ENCODE data around the gene OR8K5.
"Not testable (repeated sequence)": the region's sequence is repeated elsewhere in the genome, so short reads cannot be mapped to it uniquely, and the experiment has no call there.

The OR8K5 gene, protein sequence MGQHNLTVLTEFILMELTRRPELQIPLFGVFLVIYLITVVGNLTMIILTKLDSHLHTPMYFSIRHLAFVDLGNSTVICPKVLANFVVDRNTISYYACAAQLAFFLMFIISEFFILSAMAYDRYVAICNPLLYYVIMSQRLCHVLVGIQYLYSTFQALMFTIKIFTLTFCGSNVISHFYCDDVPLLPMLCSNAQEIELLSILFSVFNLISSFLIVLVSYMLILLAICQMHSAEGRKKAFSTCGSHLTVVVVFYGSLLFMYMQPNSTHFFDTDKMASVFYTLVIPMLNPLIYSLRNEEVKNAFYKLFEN

DNA sequence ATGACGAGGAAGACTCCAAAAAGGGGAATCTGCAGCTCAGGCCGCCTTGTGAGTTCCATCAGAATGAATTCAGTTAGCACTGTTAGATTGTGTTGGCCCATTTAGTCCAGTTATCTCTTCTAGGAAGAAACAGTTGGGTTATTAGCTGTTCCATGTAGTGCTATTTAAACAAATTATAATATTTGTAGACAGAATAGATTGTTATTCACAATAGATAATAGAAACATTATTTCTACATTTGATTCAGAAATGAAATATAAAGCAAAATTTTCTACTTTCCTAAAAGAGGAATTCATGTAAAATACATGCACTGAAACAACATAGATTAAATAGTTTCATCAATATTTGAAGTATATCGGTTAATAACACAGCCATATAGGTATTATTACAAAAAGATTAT, at the start of gene OR8K5:
Gene OR8K5 (minus strand): TSS at position 101 of the 400 bp plus-strand sequence. CDS start 0 bp downstream, at position 101.
- DNase-seq (ENCODE audit: low spot score), result no peak

DNA sequence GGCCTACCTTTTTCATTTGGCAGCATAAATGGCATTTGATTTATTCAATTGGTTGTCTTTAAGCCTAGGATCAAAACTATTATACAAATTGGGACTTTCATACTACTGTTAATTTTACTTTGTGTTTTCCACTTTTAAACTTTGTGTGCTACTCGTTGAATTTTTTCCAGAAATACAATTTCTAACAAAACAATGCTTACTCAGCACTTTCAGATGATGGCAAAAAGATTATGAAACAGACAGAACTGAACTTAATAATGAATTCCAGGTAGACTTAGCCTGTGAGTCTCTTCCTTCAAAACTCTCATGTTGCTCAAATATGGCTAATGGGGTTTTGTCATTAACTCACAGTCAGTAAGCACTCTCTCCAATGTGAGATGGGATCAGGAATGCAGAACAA, 47.7 kb upstream of the OR8K5 start:
- no peak for DNase-seq (ENCODE audit: low spot score)

DNA sequence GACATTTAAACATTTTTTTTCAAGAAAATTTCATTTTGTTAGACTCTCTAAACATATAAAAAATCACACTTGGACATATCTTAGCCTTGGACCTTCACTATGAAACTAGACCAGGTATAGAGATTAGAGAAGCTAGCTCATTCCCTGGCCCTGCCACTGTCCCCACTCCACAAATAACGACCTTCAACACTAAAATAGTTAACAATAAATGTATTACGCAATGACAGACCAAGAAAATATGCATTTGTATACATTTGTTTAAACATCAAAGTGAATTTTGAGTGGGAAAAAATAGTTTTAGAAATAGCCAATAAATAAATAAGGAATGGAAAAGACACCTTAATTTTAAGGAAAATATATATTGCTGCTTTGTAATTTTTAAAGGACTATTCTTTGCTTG, 37.2 kb upstream of the OR8K5 start:
- DNase-seq (ENCODE audit: low spot score), result no peak

DNA sequence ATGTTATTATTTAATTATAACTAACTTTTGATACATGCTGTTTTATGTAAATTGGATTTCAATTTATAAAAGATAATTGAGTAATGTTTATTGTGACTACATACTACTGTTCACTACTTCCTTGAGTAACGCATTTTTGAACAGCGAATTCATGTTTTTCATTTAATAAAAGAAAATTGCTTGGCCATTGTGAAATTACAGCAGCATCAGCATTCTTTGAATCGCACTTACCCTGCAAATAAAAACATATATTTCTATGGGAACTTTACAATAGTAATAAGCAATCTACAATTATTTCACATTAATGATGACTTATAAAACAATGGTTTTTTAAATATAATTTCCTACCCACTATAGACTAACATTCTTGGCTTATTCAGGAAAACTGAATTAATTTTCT, 36.6 kb upstream of the OR8K5 start:
- DNase-seq (ENCODE audit: low spot score), result no peak

DNA sequence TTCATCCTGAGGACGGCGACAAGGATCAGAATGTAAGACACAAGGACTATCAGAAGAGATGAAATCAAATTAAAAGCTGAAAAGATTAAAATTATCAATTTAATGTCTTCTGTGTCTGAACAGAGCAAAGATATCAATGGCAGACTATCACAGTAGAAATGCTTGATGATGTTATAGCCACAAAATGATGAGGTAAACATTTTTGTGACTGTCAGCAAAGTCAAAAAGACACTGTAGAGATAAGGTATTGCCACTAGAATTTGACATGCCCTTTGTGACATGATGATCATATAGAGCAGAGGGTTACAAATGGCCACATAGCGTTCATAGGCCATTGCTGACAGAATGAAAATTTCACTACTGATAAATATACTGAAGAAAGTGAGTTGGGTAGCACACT, 28.5 kb upstream of the OR8K5 start:
- no peak for DNase-seq (ENCODE audit: low spot score)

DNA sequence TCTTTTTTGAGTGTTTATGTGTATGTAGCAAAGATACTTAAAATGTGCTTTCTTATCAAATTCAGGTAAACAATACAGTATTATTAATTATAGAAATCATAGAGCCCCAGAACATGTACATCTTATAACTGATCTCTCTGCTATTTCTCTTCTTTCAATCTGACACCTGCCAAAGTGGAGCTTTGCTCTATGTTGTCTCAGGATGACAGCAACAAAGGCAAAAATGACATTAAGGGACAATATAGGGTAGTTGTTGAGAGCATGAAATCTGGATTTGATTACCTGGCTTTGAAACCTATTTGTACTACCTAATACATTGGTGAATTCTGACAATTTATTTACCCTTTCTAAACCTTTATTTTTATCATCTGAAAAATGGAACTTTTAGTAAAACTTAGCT, 23.3 kb upstream of the OR8K5 start:
- no peak for DNase-seq (ENCODE audit: low spot score)

DNA sequence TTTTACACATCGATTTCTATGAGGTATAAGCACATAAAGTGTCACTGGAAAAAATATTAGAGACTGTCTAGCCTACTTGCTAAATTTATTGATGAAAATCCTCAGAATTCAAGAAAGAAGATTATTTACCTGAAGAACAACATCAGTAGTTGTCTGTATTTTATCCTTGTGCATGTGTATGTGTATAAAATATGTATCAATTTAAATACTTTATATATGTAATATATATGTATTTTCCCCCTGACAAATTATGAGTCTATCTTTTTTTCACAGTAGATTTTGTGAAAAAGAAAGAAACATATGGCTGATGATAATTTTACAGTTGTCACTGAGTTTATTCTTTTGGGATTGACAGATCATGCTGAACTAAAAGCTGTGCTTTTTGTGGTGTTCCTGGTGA, 16.2 kb upstream of the OR8K5 start, which contains the start of gene OR5J2:
Gene OR5J2 (plus strand): TSS at position 301 of the 400 bp plus-strand sequence. CDS start 0 bp downstream, at position 301.
- DNase-seq (ENCODE audit: low spot score), result no peak

DNA sequence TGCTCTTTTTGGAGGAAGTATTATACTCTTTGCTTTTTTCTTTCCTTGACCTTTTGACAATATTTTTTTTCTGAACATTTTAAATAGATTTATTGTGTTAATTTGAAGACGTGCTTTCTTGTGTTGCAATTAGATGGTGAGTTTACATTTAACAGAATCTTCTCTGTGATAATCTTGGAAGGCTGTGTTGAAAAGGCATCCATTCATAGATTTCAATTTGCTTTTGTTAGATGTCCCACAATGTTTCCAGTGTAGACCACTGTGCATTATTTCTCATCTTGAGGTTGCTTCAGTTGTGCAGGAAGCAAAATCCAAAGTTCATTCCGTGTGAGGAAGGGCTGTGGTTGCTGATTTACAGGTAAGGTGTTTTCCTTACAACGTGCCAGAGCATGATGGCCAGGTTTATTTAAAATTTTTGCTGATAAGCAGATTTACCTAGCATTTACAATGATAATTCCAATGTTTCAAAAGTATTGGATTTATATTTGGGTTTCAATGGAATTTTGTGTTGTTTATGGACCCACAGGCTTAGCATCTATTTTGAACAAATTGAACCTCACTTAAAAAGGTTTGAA, 12.2 kb upstream of the OR8K5 start:
- DNase-seq (ENCODE audit: low spot score), result no peak

DNA sequence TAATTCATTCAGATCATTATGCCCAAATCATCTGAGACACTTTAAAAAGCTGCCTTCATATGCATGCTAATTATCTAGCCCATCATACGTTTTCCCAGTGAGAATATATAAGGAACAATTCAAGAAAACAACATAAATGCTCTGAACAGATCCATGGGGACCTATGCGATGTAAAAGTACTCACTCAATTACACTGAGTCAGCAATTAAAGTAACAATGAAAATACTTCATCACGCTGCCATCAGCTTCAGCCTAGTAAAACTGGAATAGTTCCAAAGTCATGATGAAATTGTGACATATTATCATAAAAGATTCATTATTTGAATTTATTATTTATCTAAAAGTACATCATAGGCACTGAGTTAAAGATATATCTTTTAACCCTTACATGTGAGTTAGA, 3.7 kb upstream of the OR8K5 start:
- no peak for DNase-seq (ENCODE audit: low spot score)

DNA sequence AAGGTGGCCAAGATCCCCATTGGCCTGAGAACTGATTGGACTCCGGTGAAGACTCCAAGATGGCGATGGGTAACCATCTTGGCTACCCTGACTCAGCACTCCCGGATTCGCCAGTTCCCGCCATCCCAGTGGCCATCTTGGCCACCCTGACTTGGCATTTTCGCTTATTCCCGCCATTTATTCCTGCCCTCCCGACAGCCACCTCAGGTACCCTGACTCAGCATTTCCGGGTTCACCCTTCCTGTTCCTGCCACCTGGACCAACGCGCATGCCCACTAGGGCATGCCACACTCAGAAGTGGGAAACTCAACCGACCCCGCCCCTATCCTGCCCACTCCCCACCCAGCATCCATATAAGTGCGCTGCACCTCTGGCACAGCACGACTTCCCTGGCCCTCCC, 7.8 kb downstream of the OR8K5 start:
- no peak for DNase-seq (ENCODE audit: low spot score)

DNA sequence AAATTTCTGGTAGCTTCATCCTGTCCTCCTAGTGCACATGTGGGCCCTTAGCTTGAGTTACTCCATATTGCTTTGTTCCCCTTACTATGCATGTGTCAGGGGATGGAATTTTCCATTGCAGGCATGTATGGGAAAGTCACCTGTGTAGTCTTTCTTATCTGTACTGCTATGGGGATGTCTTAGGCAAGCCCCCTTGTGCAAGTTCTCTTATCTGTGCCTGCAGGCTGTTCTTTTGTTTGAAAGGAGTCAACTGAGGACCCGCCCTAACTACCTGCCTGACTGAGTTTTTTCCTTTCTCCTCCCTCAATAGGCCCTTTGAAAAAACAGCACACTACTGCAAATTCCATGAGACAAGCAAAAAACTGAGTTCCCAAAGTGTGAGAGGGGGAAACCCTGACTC, 8.7 kb downstream of the OR8K5 start:
- DNase-seq (ENCODE audit: low spot score), result no peak

DNA sequence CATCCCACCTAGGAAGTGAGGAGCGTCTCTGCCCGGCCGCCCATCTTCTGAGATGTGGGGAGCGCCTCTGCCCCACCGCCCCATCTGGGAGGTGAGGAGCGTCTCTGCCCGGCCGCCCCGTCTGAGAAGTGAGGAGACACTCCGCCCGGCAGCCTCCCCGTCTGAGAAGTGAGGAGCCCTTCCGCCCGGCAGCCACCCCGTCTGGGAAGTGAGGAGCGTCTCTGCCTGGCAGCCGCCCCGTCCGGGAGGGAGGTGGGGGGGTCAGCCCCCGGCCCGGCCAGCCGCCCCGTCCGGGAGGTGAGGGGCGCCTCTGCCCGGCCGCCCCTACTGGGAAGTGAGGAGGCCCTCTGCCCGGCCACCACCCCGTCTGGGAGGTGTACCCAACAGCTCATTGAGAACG, 16.4 kb downstream of the OR8K5 start:
- DNase-seq (ENCODE audit: low spot score), result not testable (repeated sequence)

DNA sequence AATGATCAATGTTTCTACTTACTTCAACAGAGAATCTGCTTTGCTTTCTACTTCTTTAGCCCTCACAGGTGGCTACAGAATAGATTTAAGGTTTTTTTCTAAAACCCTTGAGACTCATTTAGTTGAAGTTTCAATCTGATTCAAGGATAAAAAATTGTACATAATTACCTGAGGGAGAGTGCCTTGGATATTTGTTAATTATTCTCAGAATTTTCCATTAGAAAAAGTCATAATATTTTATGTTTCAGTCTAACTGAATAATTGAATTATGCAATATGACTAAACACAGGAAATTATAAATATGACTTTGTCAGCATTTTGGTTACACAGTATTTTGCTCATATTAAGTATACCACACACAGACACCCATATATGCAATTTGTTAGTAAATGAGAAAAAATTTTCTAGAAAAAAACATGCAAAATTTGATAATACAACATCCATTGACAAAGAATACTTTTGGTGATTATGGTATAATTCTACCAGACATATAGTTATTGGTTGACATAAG, 19.9 kb downstream of the OR8K5 start, which contains the start of gene OR8J3:
Gene OR8J3 (minus strand): TSS at position 51 of the 511 bp plus-strand sequence. CDS start 2,483 bp downstream, outside the sequence.
- DNase-seq (ENCODE audit: low spot score), result no peak

DNA sequence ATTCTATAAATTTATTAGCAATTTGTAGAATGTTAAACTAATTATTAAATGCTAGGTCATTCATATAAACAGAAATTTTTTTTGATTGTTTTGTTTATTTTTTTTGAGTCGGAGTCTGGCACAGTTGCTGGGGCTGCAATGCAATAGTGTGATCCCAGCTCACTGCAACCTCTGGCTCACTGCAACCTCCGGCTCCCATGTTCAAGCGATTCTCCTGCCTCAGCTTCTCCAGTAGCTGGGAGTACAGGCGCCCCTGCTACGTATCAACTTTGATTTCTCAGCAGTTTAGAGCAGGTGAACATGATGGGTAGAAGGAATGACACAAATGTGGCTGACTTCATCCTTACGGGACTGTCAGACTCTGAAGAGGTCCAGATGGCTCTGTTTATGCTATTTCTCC, 38.0 kb downstream of the OR8K5 start, which contains the start of gene OR8H3:
Gene OR8H3 (plus strand): TSS at position 301 of the 400 bp plus-strand sequence. CDS start 0 bp downstream, at position 301.
- no peak for DNase-seq (ENCODE audit: low spot score)

Measured in iPS-NIHi11 (cell line).